ENCODE data around the gene MRPL39. TPM values are rescaled to one million over a fixed set of nuclear protein-coding genes. Genes with fewer than 3 reads are reported as not detected.

The MRPL39 gene
- total and polyA plus RNA-seq, 2 experiments from 2014 or later = 50.5 to 132 TPM

- no peak for TF ChIP-seq ZNF462 (CRISPR knock-in tag; IDR thresholded peaks at IDR 0.05)
Measured at GRCh38 chr21:25639551-25640201, 32.4 kb upstream of the MRPL39 start (continued).

- no peak within 1 kb of the TSS for H3K27ac ChIP-seq (ENCODE audit: low read depth)
- H4K20me1 ChIP-seq (replicated peaks; ENCODE audit: insufficient read depth) = no peaks in the 10 kb centered on the region
- Mint-ChIP-seq H3K27ac (no peak within 1 kb of the TSS), H3K4me3 (peak within 1 kb of the TSS; percentile 77), H3K36me3 (ENCODE audit: low read depth) (no peaks in the 10 kb centered on the region), H3K9me3 (no peaks in the 10 kb centered on the region), H3K27me3 (ENCODE audit: insufficient read depth, low read depth, poor library complexity) (peaks cover 10% of the 10 kb centered on the region), H3K4me1 (peaks cover 17% of the 10 kb centered on the region)
- peaks cover 2% of the 10 kb centered on the region; the same call in 1 of the 2 replicates for H3F3A ChIP-seq (replicated peaks; ENCODE audit: low read depth)
- TF ChIP-seq POLR2AphosphoS5 (IDR thresholded peaks at IDR 0.05; ENCODE audit: low read depth) (0 out of 2 replicates have a peak, but pooled peaks have one; percentile 8), CTCF (conservative IDR thresholded peaks at IDR 0.05; ENCODE audit: low read depth in 2 of 2) (no peak)
- 0 out of 2 replicates have a peak, but pooled peaks cover 5% of the 10 kb centered on the region for H3K9me2 ChIP-seq (ENCODE audit: insufficient read depth)
- H3K27me3 ChIP-seq (ENCODE audit: insufficient read depth) = peaks cover 24% of the 10 kb centered on the region
- peaks cover 10% of the 10 kb centered on the region; the same call in 1 of the 2 replicates for H3K4me1 ChIP-seq (ENCODE audit: insufficient read depth)
- H3K4me2 ChIP-seq = peak within 1 kb of the TSS; percentile 97
- DNase-seq (ENCODE audit: low spot score) (peak; percentile 71), ATAC-seq (peak; percentile 78)
- no peaks in the 10 kb centered on the region for H3K79me2 ChIP-seq (replicated peaks; ENCODE audit: insufficient read depth)
- no peaks in the 10 kb centered on the region for H3K36me3 ChIP-seq (ENCODE audit: insufficient read depth)
- peak within 1 kb of the TSS; percentile 98 for H2AFZ ChIP-seq
- peak within 1 kb of the TSS; percentile 97 for H3K4me3 ChIP-seq
Measured at GRCh38 chr21:25638660-25639550, 31.6 kb upstream of the MRPL39 start, which contains the start of gene JAM2. TSS of gene JAM2 (plus strand) at chr21:25639258. CDS start at chr21:25639822, 564 bp downstream.

Data from GM23338 (cell line).